NB4 (cell line): ENCODE data around the gene DBNDD2.

Source experiments
- DNase-seq: peaks from one replicate; pipeline ENCODE4 v3.0.0; 2010; ENCODE audit warnings: low read depth
- H3K4me3 ChIP-seq: one replicate; pipeline ENCODE4 v1.5.1; 2011; ENCODE audit warnings: mild to moderate bottlenecking, low read depth, low read length, moderate library complexity
- MYC ChIP-seq: IDR thresholded peaks from 2 replicates; pipeline ENCODE4 v1.6.1; 2011; ENCODE audit warnings: low read depth, low read length
- POLR2A ChIP-seq: IDR thresholded peaks from 2 replicates; pipeline ENCODE4 v1.6.1; 2011; ENCODE audit warnings: mild to moderate bottlenecking; ENCODE audit not compliant: insufficient read length; ENCODE audit errors: extremely low read depth
- TF ChIP-seq, protein P1 (sequence below): IDR thresholded peaks from one replicate; pipeline ENCODE4 v1.5.1; 2012; ENCODE audit warnings: low read depth, low read length
- TF ChIP-seq, protein P2 (sequence below): IDR thresholded peaks from 2 replicates; pipeline ENCODE4 v1.6.1; 2011; ENCODE audit warnings: low read depth, low read length

Gene DBNDD2

GRCh38 chr20:45415822-45416637 lies 7.9 kb downstream of the DBNDD2 start, which contains the start of gene PIGT:
Gene PIGT (plus strand): TSS chr20:45416141. CDS start chr20:45416157, 16 bp downstream.
- H3K4me3 ChIP-seq: peak within 1 kb of the TSS; percentile 91
- DNase-seq: peak; percentile 95
- peak; percentile 94 for TF ChIP-seq MYC
- TF ChIP-seq, protein P1, sequence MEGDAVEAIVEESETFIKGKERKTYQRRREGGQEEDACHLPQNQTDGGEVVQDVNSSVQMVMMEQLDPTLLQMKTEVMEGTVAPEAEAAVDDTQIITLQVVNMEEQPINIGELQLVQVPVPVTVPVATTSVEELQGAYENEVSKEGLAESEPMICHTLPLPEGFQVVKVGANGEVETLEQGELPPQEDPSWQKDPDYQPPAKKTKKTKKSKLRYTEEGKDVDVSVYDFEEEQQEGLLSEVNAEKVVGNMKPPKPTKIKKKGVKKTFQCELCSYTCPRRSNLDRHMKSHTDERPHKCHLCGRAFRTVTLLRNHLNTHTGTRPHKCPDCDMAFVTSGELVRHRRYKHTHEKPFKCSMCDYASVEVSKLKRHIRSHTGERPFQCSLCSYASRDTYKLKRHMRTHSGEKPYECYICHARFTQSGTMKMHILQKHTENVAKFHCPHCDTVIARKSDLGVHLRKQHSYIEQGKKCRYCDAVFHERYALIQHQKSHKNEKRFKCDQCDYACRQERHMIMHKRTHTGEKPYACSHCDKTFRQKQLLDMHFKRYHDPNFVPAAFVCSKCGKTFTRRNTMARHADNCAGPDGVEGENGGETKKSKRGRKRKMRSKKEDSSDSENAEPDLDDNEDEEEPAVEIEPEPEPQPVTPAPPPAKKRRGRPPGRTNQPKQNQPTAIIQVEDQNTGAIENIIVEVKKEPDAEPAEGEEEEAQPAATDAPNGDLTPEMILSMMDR: no peak
- peak; percentile 97 for TF ChIP-seq POLR2A
- TF ChIP-seq, protein P2, sequence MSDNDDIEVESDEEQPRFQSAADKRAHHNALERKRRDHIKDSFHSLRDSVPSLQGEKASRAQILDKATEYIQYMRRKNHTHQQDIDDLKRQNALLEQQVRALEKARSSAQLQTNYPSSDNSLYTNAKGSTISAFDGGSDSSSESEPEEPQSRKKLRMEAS: peak; percentile 87

- TF ChIP-seq MYC (no peak), POLR2A (no peak)
- peak overlapping the region; percentile 91 for H3K4me3 ChIP-seq
- peak; percentile 39 for DNase-seq
Measured at GRCh38 chr20:45416917-45417316, 8.8 kb downstream of the DBNDD2 start.

GRCh38 chr20:45419188-45420091 lies 11.4 kb downstream of the DBNDD2 start:
- TF ChIP-seq POLR2A (no peak), MYC (no peak)
- TF ChIP-seq, protein P2: no peak
- TF ChIP-seq, protein P1: no peak
- DNase-seq: no peak
- H3K4me3 ChIP-seq: no peak overlapping the region

GRCh38 chr20:45420125-45420524 lies 12.0 kb downstream of the DBNDD2 start:
- no peak for TF ChIP-seq MYC
- TF ChIP-seq POLR2A: no peak
- TF ChIP-seq, protein P2: no peak
- TF ChIP-seq, protein P1: no peak
- no peak overlapping the region for H3K4me3 ChIP-seq
- DNase-seq: no peak

- H3K4me3 ChIP-seq: no peak overlapping the region
- TF ChIP-seq, protein P2: no peak
- TF ChIP-seq MYC (no peak), POLR2A (no peak)
- TF ChIP-seq, protein P1: no peak
- no peak for DNase-seq
Measured at GRCh38 chr20:45423700-45424099, 15.6 kb downstream of the DBNDD2 start.

GRCh38 chr20:45425561-45425960 lies 17.5 kb downstream of the DBNDD2 start:
- no peak for TF ChIP-seq POLR2A
- TF ChIP-seq, protein P2: no peak
- no peak for TF ChIP-seq MYC
- TF ChIP-seq, protein P1: no peak
- DNase-seq: no peak
- no peak overlapping the region for H3K4me3 ChIP-seq
